Mucosa of descending colon (tissue), 3 donors: ENCODE measurements around the gene LINC01488. TPM values are rescaled to one million over a fixed set of nuclear protein-coding genes. Genes with fewer than 3 reads are reported as not detected.

Experiments used
- ATAC-seq: fragments of 200-7000 bp; cut with Tn5 transposase; one replicate; pipeline ENCODE4 v1.9.1; 2020; ENCODE audit warnings: mild to moderate bottlenecking, moderate library complexity
- DNase-seq, 3 donors: peaks; one replicate each; pipeline ENCODE4 v3.0.0-alpha.2; 2020
- H3K36me3 ChIP-seq: fragments of 200-600 bp; one replicate; pipeline ENCODE4 v1.8.0; 2021; ENCODE audit warnings: low read depth, mild to moderate bottlenecking
- H3K4me1 ChIP-seq: fragments of 200-600 bp; one replicate; pipeline ENCODE4 v1.8.0; 2021; ENCODE audit warnings: low read depth, mild to moderate bottlenecking
- H3K4me3 ChIP-seq: fragments of 200-600 bp; one replicate; pipeline ENCODE4 v1.8.0; 2021; ENCODE audit warnings: mild to moderate bottlenecking
- H3K9me3 ChIP-seq: fragments of 200-600 bp; one replicate; pipeline ENCODE4 v1.8.0; 2021; ENCODE audit warnings: mild to moderate bottlenecking
- intact Hi-C, 2 donors: fragments of 100-400 bp; cut with DNase I in 1 of 2; cut with micrococcal nuclease in 1 of 2; formaldehyde crosslinking; loops; one replicate each; pipeline versions ENCODE4 v1.11.0 to v1.11.1; 2022; cut with DNase I, micrococcal nuclease
- total RNA-seq, 3 donors: library from RNA; stranded (reverse); fragmentation: NEBNext Ultra II Directional in 2 of 3; extraction: Animal tissue kit (Norgen Biotek cat#: 25700) in 2 of 3; gene quantifications; one replicate each; pipeline versions ENCODE4 v1.2.1 to v1.2.4, GENCODE V29; 2021 to 2023
- TF ChIP-seq, protein P1 (sequence below): fragments of 200-600 bp; IDR thresholded peaks from one replicate; pipeline ENCODE4 v1.8.0; 2022; ENCODE audit warnings: antibody characterized with exemption, mild to moderate bottlenecking
- donor health status: DM: no; HTN: no; CAD: no; lungs with moderate emphysema.
- donor health status: DM: no; HTN: no; CAD: no.
- donor health status: DM: no; HTN: yes; CAD: no.

The LINC01488 gene
- total RNA-seq, 3 donors from 2014 or later: not detected

- Histone ChIP-seq H3K4me1 (peaks cover 11% of the 10 kb centered on the region), H3K36me3 (no peaks in the 10 kb centered on the region), H3K4me3 (no peak overlapping the region), H3K9me3 (no peaks in the 10 kb centered on the region)
- TF ChIP-seq, protein P1, sequence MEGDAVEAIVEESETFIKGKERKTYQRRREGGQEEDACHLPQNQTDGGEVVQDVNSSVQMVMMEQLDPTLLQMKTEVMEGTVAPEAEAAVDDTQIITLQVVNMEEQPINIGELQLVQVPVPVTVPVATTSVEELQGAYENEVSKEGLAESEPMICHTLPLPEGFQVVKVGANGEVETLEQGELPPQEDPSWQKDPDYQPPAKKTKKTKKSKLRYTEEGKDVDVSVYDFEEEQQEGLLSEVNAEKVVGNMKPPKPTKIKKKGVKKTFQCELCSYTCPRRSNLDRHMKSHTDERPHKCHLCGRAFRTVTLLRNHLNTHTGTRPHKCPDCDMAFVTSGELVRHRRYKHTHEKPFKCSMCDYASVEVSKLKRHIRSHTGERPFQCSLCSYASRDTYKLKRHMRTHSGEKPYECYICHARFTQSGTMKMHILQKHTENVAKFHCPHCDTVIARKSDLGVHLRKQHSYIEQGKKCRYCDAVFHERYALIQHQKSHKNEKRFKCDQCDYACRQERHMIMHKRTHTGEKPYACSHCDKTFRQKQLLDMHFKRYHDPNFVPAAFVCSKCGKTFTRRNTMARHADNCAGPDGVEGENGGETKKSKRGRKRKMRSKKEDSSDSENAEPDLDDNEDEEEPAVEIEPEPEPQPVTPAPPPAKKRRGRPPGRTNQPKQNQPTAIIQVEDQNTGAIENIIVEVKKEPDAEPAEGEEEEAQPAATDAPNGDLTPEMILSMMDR: no peak
- intact Hi-C loops: no loop called here
- ATAC-seq (no peak), DNase-seq (peak in 2 of 3 donors; percentile 31 to 44)
These were observed 9.5 kb upstream of the LINC01488 start for GRCh38 chr11:69471729-69472540.

- intact Hi-C loops: no loop called here
- Histone ChIP-seq H3K4me1 (peaks cover 11% of the 10 kb centered on the region), H3K4me3 (no peak overlapping the region), H3K36me3 (no peaks in the 10 kb centered on the region), H3K9me3 (no peaks in the 10 kb centered on the region)
- ATAC-seq (no peak), DNase-seq (peak in 1 of 3 donors; percentile 30)
- TF ChIP-seq, protein P1: no peak
These were observed 8.8 kb upstream of the LINC01488 start for GRCh38 chr11:69472541-69473275.

GRCh38 chr11:69473276-69473845, 8.1 kb upstream of the LINC01488 start:
- peaks cover 11% of the 10 kb centered on the region for H3K4me1 ChIP-seq
- H3K4me3 ChIP-seq: no peak overlapping the region
- H3K36me3 ChIP-seq: no peaks in the 10 kb centered on the region
- no peak for ATAC-seq
- H3K9me3 ChIP-seq: no peaks in the 10 kb centered on the region
- DNase-seq: peak in 1 of 3 donors; percentile 9
- intact Hi-C loops: no loop called here
- TF ChIP-seq, protein P1: no peak

- Histone ChIP-seq H3K9me3 (no peaks in the 10 kb centered on the region), H3K4me3 (no peak overlapping the region), H3K36me3 (no peaks in the 10 kb centered on the region), H3K4me1 (peaks cover 8% of the 10 kb centered on the region)
- intact Hi-C loops: no loop called here
- DNase-seq (no peak), ATAC-seq (no peak)
- TF ChIP-seq, protein P1: no peak
These were observed 6.7 kb upstream of the LINC01488 start for GRCh38 chr11:69474736-69475135.

GRCh38 chr11:69475141-69475865, 6.2 kb upstream of the LINC01488 start:
- Histone ChIP-seq H3K4me1 (peaks cover 10% of the 10 kb centered on the region), H3K4me3 (no peak overlapping the region), H3K36me3 (no peaks in the 10 kb centered on the region), H3K9me3 (no peaks in the 10 kb centered on the region)
- ATAC-seq (no peak), DNase-seq (peak in 2 of 3 donors; percentile 20 to 39)
- intact Hi-C loops: no loop called here
- TF ChIP-seq, protein P1: no peak
